GM23338 (cell line): Measurements from ENCODE around the gene GCH1. TPM values are rescaled to one million over a fixed set of nuclear protein-coding genes. Genes with fewer than 3 reads are reported as not detected.

Experiments
- ATAC-seq: fragments of 200-7000 bp; cut with Tn5 transposase; 3 replicates; pipeline ENCODE4 v1.9.1; 2020
- DNase-seq: peaks from one replicate; pipeline ENCODE4 v3.0.0-alpha.2; 2015; ENCODE audit warnings: low spot score
- H2AFZ ChIP-seq: fragments of 200-600 bp; sonication (generic); 2 replicates; pipeline ENCODE4 v1.8.0; 2016; ENCODE audit warnings: antibody characterized with exemption, mild to moderate bottlenecking, moderate library complexity
- H3F3A ChIP-seq: fragments of 200-600 bp; sonication (generic); replicated peaks from 2 replicates; pipeline ENCODE4 v1.8.0; 2017; ENCODE audit warnings: antibody characterized with exemption, mixed run types, low read depth
- H3K27ac ChIP-seq: fragments of 200-600 bp; sonication (generic); 2 replicates; pipeline ENCODE4 v1.6.1; 2016; ENCODE audit warnings: low read depth
- H3K27me3 ChIP-seq: fragments of 200-600 bp; sonication (generic); 2 replicates; pipeline ENCODE4 v1.8.0; 2016; ENCODE audit warnings: mild to moderate bottlenecking, mixed run types, moderate library complexity; ENCODE audit not compliant: insufficient read depth
- H3K36me3 ChIP-seq: fragments of 200-600 bp; sonication (generic); 2 replicates; pipeline ENCODE4 v1.8.0; 2016; ENCODE audit warnings: mild to moderate bottlenecking; ENCODE audit not compliant: insufficient read depth
- H3K4me1 ChIP-seq: fragments of 200-600 bp; sonication (generic); 2 replicates; pipeline ENCODE4 v1.8.0; 2016; ENCODE audit warnings: mild to moderate bottlenecking, moderate library complexity; ENCODE audit not compliant: insufficient read depth
- H3K4me2 ChIP-seq: fragments of 200-600 bp; sonication (generic); 2 replicates; pipeline ENCODE4 v1.7.1; 2017; ENCODE audit warnings: mixed run types
- H3K4me3 ChIP-seq: fragments of 200-600 bp; sonication (generic); 2 replicates; pipeline ENCODE4 v1.6.1; 2016; ENCODE audit warnings: mixed run types
- H3K79me2 ChIP-seq: fragments of 200-600 bp; sonication (generic); replicated peaks from 2 replicates; pipeline ENCODE4 v1.8.0; 2017; ENCODE audit warnings: mild to moderate bottlenecking; ENCODE audit not compliant: insufficient read depth
- H3K9me2 ChIP-seq: fragments of 200-600 bp; sonication (generic); 2 replicates; pipeline ENCODE4 v1.8.0; 2017; ENCODE audit not compliant: insufficient read depth
- H4K20me1 ChIP-seq: fragments of 200-600 bp; sonication (generic); replicated peaks from 2 replicates; pipeline ENCODE4 v1.8.0; 2017; ENCODE audit warnings: mild to moderate bottlenecking; ENCODE audit not compliant: insufficient read depth
- H3K27ac Mint-ChIP-seq: 2 replicates; pipeline ENCODE4 v1.8.0; 2020; ENCODE audit warnings: inconsistent platforms, mild to moderate bottlenecking, moderate library complexity, mixed read lengths
- H3K27me3 Mint-ChIP-seq: 3 replicates; pipeline ENCODE4 v1.8.0; 2022; ENCODE audit warnings: low read depth, mild to moderate bottlenecking, moderate library complexity, mixed read lengths, inconsistent platforms; ENCODE audit not compliant: insufficient read depth, poor library complexity
- H3K36me3 Mint-ChIP-seq: 3 replicates; pipeline ENCODE4 v1.8.0; 2021; ENCODE audit warnings: low read depth, mild to moderate bottlenecking, inconsistent platforms, moderate library complexity, mixed read lengths
- H3K4me1 Mint-ChIP-seq: 3 replicates; pipeline ENCODE4 v1.8.0; 2020; ENCODE audit warnings: mild to moderate bottlenecking, inconsistent platforms, mixed read lengths
- H3K4me3 Mint-ChIP-seq: 3 replicates; pipeline ENCODE4 v1.8.0; 2021; ENCODE audit warnings: moderate library complexity, mild to moderate bottlenecking, inconsistent platforms, mixed read lengths
- H3K9me3 Mint-ChIP-seq: 3 replicates; pipeline ENCODE4 v1.8.0; 2020; ENCODE audit warnings: moderate library complexity, mild to moderate bottlenecking, inconsistent platforms, mixed read lengths
- CTCF ChIP-seq, 2 experiments: fragments of 200-600 bp in 1 of 2; sonication (generic) in 1 of 2; conservative IDR thresholded peaks; 2 replicates each; pipeline versions ENCODE4 v1.5.1 to v1.6.1; 2016 to 2017; ENCODE audit warnings: antibody characterized with exemption in 2 of 2, low read depth in 2 of 2, mild to moderate bottlenecking in 2 of 2, moderate library complexity in 1 of 2
- EZH2phosphoT487 ChIP-seq: fragments of 200-600 bp; sonication (generic); IDR thresholded peaks from one replicate; pipeline ENCODE4 v1.8.1; 2018; ENCODE audit warnings: antibody characterized with exemption; ENCODE audit not compliant: unreplicated experiment
- ZNF114 ChIP-seq: fragments of 250-450 bp; sonication (Bioruptor Pico); IDR thresholded peaks from 2 replicates; pipeline ENCODE4 v1.5.0; 2020; ENCODE audit warnings: mild to moderate bottlenecking, moderate library complexity
- ZNF462 ChIP-seq: fragments of 250-450 bp; sonication (Bioruptor Pico); IDR thresholded peaks from 2 replicates; pipeline ENCODE4 v1.5.0; 2020; ENCODE audit warnings: mild to moderate bottlenecking, moderate library complexity
- polyA plus RNA-seq: library from polyadenylated mRNA; unstranded; fragments of >200 nt; fragmentation: Nextera tagmentation; extraction: Ambion mirVana; gene quantifications from 2 replicates; pipeline ENCODE4 v1.2.1, GENCODE V29; 2016
- total RNA-seq: library from RNA; depleted of rRNA; stranded (reverse); fragments of >200 nt; shearing (Covaris generic); gene quantifications from 2 replicates; pipeline ENCODE4 v1.2.3, GENCODE V29; 2014

Gene GCH1
- total and polyA plus RNA-seq, 2 experiments from 2014 or later, result 8.7 to 15.0 TPM

- no peak for TF ChIP-seq ZNF462 (CRISPR knock-in tag)
Measured at GRCh38 chr14:54809767-54810166, 92.9 kb downstream of the GCH1 start (continued).

DNA sequence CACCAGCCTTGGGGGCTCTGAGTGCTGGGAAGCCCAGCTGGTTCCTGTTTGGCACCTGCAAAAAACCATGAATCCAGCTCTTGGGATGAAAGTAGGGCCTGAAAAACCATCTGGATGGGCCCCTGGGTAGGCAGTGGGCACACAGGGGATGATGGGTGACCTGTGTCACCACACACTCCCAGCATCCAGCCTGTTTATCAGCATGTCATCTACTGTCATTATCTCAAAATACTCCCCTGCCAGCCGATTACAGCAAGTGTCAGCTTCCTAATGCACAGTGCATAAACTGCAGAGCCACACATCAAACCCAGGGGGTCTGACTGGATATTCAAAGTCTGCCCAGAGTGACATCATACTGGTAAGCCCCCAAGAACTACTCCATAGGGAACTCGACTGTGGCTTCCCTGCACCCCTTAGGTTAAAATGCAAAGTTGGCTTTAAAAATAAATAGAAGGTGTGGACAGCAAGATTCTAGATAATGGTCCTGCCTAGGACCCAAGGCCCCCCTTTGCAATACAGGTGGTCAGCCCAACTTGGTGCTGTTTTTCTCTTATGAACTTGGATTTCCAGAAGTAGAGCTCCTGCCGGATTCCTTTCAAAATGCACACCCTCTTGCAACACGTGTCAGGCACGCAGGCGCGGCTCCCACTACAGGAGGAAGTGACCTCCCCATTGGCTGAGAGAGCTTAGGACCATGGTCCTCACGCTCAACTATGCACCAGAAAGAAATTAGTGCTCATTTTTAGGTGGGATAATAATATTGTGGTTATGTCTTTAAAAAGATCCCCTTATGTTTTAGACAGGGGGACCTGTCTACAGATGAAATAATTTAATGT is 94.1 kb downstream of the GCH1 start:
- Mint-ChIP-seq H3K4me3 (no peak overlapping the region), H3K9me3 (no peaks in the 10 kb centered on the region), H3K36me3 (no peaks in the 10 kb centered on the region), H3K27ac (no peak overlapping the region), H3K4me1 (peaks cover 23% of the 10 kb centered on the region), H3K27me3 (peaks cover 6% of the 10 kb centered on the region)
- ATAC-seq, result no peak
- H3K27ac ChIP-seq, result no peak overlapping the region
- TF ChIP-seq ZNF114 (CRISPR knock-in tag) (no peak), EZH2phosphoT487 (no peak), CTCF (conservative IDR thresholded peaks at IDR 0.05; ENCODE audit: low read depth in 2 of 2) (no peak)
- 0 out of 2 replicates have a peak, but pooled peaks cover 4% of the 10 kb centered on the region for H3F3A ChIP-seq
- no peaks in the 10 kb centered on the region for H3K27me3 ChIP-seq
- no peaks in the 10 kb centered on the region for H3K79me2 ChIP-seq
- H3K36me3 ChIP-seq, result no peaks in the 10 kb centered on the region; the same call in 1 of the 2 replicates
- DNase-seq, result no peak
- H3K9me2 ChIP-seq, result no peaks in the 10 kb centered on the region
- no peak overlapping the region for H3K4me2 ChIP-seq
- H2AFZ ChIP-seq, result no peak overlapping the region
- no peak overlapping the region for H3K4me3 ChIP-seq
- no peaks in the 10 kb centered on the region for H4K20me1 ChIP-seq
- peaks cover 18% of the 10 kb centered on the region for H3K4me1 ChIP-seq
